RKO (cell line): ENCODE data around the gene OSBPL10.
"Not testable (repeated sequence)": the region's sequence is repeated elsewhere in the genome, so short reads cannot be mapped to it uniquely, and the experiment has no call there.

Source experiments
- DNase-seq: peaks from one replicate; pipeline ENCODE4 v3.0.0-alpha.2; 2016; ENCODE audit warnings: low spot score

OSBPL10 gene

GRCh38 chr3:31981206-31982181 is at the start of gene OSBPL10, which contains the start of gene ZNF860:
Gene OSBPL10 (minus strand): TSS chr3:31981262. CDS start chr3:31981179, 83 bp downstream.
Gene ZNF860 (plus strand): TSS chr3:31981750. CDS start chr3:31989080, 7,330 bp downstream.
- peak; percentile 87 for DNase-seq

GRCh38 chr3:32026593-32026992 is 45.5 kb upstream of the OSBPL10 start:
- DNase-seq, result no peak

GRCh38 chr3:32022947-32023346 is 41.9 kb upstream of the OSBPL10 start:
- no peak for DNase-seq

GRCh38 chr3:32021748-32022147 is 40.7 kb upstream of the OSBPL10 start:
- no peak for DNase-seq

GRCh38 chr3:32021155-32021554 is 40.1 kb upstream of the OSBPL10 start:
- DNase-seq, result no peak

- peak; percentile 61 for DNase-seq
Observed at GRCh38 chr3:32018757-32019564, 37.9 kb upstream of the OSBPL10 start.

- no peak for DNase-seq
Observed at GRCh38 chr3:32017286-32017685, 36.2 kb upstream of the OSBPL10 start.

GRCh38 chr3:32015638-32016037 is 34.6 kb upstream of the OSBPL10 start:
- not testable (repeated sequence) for DNase-seq

- not testable (repeated sequence) for DNase-seq
Observed at GRCh38 chr3:32010699-32011098, 29.6 kb upstream of the OSBPL10 start.

- no peak for DNase-seq
Observed at GRCh38 chr3:32009957-32010356, 28.9 kb upstream of the OSBPL10 start.

- peak; percentile 92 for DNase-seq
Observed at GRCh38 chr3:32009101-32009500, 28.0 kb upstream of the OSBPL10 start.

- no peak for DNase-seq
Observed at GRCh38 chr3:32004113-32004765, 23.2 kb upstream of the OSBPL10 start.

- DNase-seq, result no peak
Observed at GRCh38 chr3:32003380-32003779, 22.3 kb upstream of the OSBPL10 start.

GRCh38 chr3:32002561-32003368 is 21.7 kb upstream of the OSBPL10 start:
- no peak for DNase-seq

GRCh38 chr3:32000877-32001276 is 19.8 kb upstream of the OSBPL10 start:
- DNase-seq, result no peak

- DNase-seq, result no peak
Observed at GRCh38 chr3:31999907-32000439, 18.9 kb upstream of the OSBPL10 start.

GRCh38 chr3:31997500-31997899 is 16.4 kb upstream of the OSBPL10 start:
- no peak for DNase-seq

GRCh38 chr3:31996195-31996594 is 15.1 kb upstream of the OSBPL10 start:
- no peak for DNase-seq

- DNase-seq, result not testable (repeated sequence)
Observed at GRCh38 chr3:31995026-31995425, 14.0 kb upstream of the OSBPL10 start.

GRCh38 chr3:31993843-31994242 is 12.8 kb upstream of the OSBPL10 start:
- no peak for DNase-seq

GRCh38 chr3:31992995-31993394 is 11.9 kb upstream of the OSBPL10 start:
- DNase-seq, result not testable (repeated sequence)
